Caco-2 (cell line): ENCODE data around the gene NAP1L3. TPM values are rescaled to one million over a fixed set of nuclear protein-coding genes. Genes with fewer than 3 reads are reported as not detected.

Source experiments
- Bru-seq: library from RNA; stranded (reverse); fragments of 400-500 nt; gene quantifications from one replicate; lab custom pipeline; 2021; lab: Mats Ljungman, UMichigan
- BruChase-seq, 2 experiments: library from RNA; stranded (reverse); fragments of 400-500 nt; gene quantifications; one replicate each; lab custom pipeline; 2021; lab: Mats Ljungman, UMichigan
- BruUV-seq: library from RNA; stranded (reverse); fragments of 400-500 nt; replicated peaks from 2 replicates; lab custom pipeline; 2021; lab: Mats Ljungman, UMichigan
- CTCF ChIA-PET: fragments of 300-600 bp; sonication (Branson Sonifier 250); formaldehyde crosslinking; loops from one replicate; lab custom pipeline; 2022; ENCODE audit warnings: antibody characterized with exemption; lab: Charles Lee
- POLR2A ChIA-PET: fragments of 300-600 bp; sonication (Branson Sonifier 250); formaldehyde crosslinking; loops from one replicate; lab custom pipeline; 2022; ENCODE audit warnings: antibody characterized with exemption; lab: Charles Lee
- DNase-seq, 2 experiments: peaks; one replicate each; pipeline versions ENCODE4 v3.0.0 to v3.0.0-alpha.2; 2020 to 2022
- H3K27me3 ChIP-seq: replicated peaks from 2 replicates; pipeline ENCODE4 v1.6.0; 2011; ENCODE audit warnings: low read length; ENCODE audit not compliant: control insufficient read depth, insufficient read depth
- H3K36me3 ChIP-seq: 2 replicates; pipeline ENCODE4 v1.5.1; 2011; ENCODE audit warnings: low read length; ENCODE audit not compliant: control insufficient read depth, insufficient read depth
- H3K4me1 ChIP-seq: fragments of 250-450 bp; sonication (Bioruptor Pico); 2 replicates; pipeline ENCODE4 v1.5.1; 2020; ENCODE audit warnings: mild to moderate bottlenecking
- H3K4me3 ChIP-seq: 2 replicates; pipeline ENCODE4 v1.5.1; 2011; ENCODE audit warnings: low read depth, mild to moderate bottlenecking, control low read depth, low read length
- H3K9me3 ChIP-seq: fragments of 250-450 bp; sonication (Bioruptor Pico); 2 replicates; pipeline ENCODE4 v1.5.1; 2020; ENCODE audit warnings: mild to moderate bottlenecking, moderate library complexity
- H3K27ac Mint-ChIP-seq: one replicate; pipeline ENCODE4 v1.8.0; 2022; ENCODE audit warnings: mixed read lengths; ENCODE audit not compliant: unreplicated experiment
- H3K27me3 Mint-ChIP-seq: one replicate; pipeline ENCODE4 v1.8.0; 2022; ENCODE audit warnings: mixed read lengths; ENCODE audit not compliant: insufficient read depth, unreplicated experiment
- H3K36me3 Mint-ChIP-seq: one replicate; pipeline ENCODE4 v1.8.0; 2022; ENCODE audit warnings: mild to moderate bottlenecking, mixed read lengths; ENCODE audit not compliant: insufficient read depth, unreplicated experiment
- H3K4me1 Mint-ChIP-seq: one replicate; pipeline ENCODE4 v1.8.0; 2022; ENCODE audit warnings: low read depth, mixed read lengths; ENCODE audit not compliant: unreplicated experiment
- H3K4me3 Mint-ChIP-seq: one replicate; pipeline ENCODE4 v1.8.0; 2022; ENCODE audit warnings: mild to moderate bottlenecking, moderate library complexity, mixed read lengths; ENCODE audit not compliant: unreplicated experiment
- H3K9me3 Mint-ChIP-seq: one replicate; pipeline ENCODE4 v1.8.0; 2022; ENCODE audit warnings: mixed read lengths; ENCODE audit not compliant: unreplicated experiment
- intact Hi-C: fragments of 100-400 bp; cut with micrococcal nuclease; formaldehyde crosslinking; loops from one replicate; pipeline ENCODE4 v1.10.0; 2022; ENCODE audit not compliant: unreplicated experiment
- long read RNA-seq: library from polyadenylated mRNA; stranded (forward); transcript quantifications from one replicate; pipeline ENCODE4 v2.0.0, GENCODE V29; 2022
- total RNA-seq: library from RNA; stranded (reverse); gene quantifications from 2 replicates; pipeline ENCODE4 v1.2.3, GENCODE V29; 2022
- TF ChIP-seq, protein P1 (sequence below), 2 experiments: fragments of 200-600 bp in 1 of 2; IDR thresholded peaks; 1 replicate in 1 of 2; 2 replicates in 1 of 2; pipeline versions ENCODE4 v1.5.1 to v1.8.0; 2011 to 2022; ENCODE audit warnings: antibody characterized with exemption in 1 of 2, control low read depth in 1 of 2, inconsistent platforms in 1 of 2, low read depth in 1 of 2, low read length in 1 of 2, mild to moderate bottlenecking in 1 of 2, moderate library complexity in 1 of 2; ENCODE audit not compliant: insufficient read depth in 1 of 2, severe bottlenecking in 1 of 2, unreplicated experiment in 1 of 2

The NAP1L3 gene, protein sequence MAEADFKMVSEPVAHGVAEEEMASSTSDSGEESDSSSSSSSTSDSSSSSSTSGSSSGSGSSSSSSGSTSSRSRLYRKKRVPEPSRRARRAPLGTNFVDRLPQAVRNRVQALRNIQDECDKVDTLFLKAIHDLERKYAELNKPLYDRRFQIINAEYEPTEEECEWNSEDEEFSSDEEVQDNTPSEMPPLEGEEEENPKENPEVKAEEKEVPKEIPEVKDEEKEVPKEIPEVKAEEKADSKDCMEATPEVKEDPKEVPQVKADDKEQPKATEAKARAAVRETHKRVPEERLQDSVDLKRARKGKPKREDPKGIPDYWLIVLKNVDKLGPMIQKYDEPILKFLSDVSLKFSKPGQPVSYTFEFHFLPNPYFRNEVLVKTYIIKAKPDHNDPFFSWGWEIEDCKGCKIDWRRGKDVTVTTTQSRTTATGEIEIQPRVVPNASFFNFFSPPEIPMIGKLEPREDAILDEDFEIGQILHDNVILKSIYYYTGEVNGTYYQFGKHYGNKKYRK
- total RNA-seq (not detected in 2 replicates), Bru-seq, nascent RNA (not detected), BruChase-seq, experiment 1, labeled RNA remaining after a 2-hour chase (not detected), BruChase-seq, experiment 2, labeled RNA remaining after a 6-hour chase (not detected)
- long read RNA-seq: 0 reads

DNA sequence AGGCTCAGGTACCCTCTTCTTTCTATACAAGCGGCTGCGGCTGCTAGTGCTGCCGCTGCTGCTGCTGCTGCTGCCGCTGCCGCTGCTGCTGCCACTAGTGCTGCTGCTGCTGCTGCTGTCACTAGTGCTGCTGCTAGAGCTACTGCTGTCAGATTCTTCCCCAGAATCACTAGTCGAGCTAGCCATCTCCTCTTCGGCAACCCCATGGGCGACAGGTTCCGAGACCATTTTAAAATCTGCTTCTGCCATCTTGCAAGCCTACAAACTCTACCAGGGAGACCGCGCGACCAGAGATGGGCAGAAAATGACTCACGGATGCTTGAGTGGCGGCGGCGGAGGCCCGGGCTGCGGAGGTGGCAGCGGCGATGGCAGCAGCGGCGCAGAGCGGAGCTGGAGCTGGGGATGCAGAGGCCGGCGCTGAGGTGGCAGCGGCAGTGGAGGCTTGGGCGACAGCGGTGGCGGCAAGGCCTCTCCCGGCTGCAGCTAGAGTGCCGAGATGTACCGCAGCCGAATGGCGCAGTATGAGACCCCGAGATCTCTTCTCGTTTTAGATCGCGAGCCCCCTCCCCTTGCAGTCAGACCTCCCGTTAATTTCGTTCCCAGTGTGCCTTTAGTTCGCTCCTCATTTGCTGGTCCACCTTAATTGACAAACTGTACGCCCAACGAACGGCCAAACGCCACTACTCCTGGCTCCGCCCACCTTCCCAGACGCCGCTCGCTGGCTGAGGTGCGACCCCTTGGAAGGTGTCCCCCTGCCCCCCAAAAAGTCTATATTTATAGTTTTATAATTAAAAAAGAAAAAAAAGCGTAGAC is at the start of gene NAP1L3:
TSS of gene NAP1L3 (minus strand) at position 523 of the 813 bp plus-strand sequence. CDS start at position 249, 274 bp downstream.
- BruUV-seq: no TSS peak
- Histone ChIP-seq H3K9me3 (no peaks in the 10 kb centered on the region), H3K36me3 (no peaks in the 10 kb centered on the region), H3K4me1 (no peaks in the 10 kb centered on the region), H3K4me3 (no peak within 1 kb of the TSS), H3K27me3 (no peaks in the 10 kb centered on the region)
- intact Hi-C loops: no loop called here
- no peak for DNase-seq
- H3K4me3 Mint-ChIP-seq: no peak within 1 kb of the TSS
- ChIA-PET POLR2A (no interaction called here), CTCF (no interaction called here)
- H3K4me1 Mint-ChIP-seq: no peaks in the 10 kb centered on the region
- H3K27ac Mint-ChIP-seq: no peak within 1 kb of the TSS
- H3K27me3 Mint-ChIP-seq: peaks cover 3% of the 10 kb centered on the region
- H3K9me3 Mint-ChIP-seq: no peaks in the 10 kb centered on the region
- TF ChIP-seq, protein P1, sequence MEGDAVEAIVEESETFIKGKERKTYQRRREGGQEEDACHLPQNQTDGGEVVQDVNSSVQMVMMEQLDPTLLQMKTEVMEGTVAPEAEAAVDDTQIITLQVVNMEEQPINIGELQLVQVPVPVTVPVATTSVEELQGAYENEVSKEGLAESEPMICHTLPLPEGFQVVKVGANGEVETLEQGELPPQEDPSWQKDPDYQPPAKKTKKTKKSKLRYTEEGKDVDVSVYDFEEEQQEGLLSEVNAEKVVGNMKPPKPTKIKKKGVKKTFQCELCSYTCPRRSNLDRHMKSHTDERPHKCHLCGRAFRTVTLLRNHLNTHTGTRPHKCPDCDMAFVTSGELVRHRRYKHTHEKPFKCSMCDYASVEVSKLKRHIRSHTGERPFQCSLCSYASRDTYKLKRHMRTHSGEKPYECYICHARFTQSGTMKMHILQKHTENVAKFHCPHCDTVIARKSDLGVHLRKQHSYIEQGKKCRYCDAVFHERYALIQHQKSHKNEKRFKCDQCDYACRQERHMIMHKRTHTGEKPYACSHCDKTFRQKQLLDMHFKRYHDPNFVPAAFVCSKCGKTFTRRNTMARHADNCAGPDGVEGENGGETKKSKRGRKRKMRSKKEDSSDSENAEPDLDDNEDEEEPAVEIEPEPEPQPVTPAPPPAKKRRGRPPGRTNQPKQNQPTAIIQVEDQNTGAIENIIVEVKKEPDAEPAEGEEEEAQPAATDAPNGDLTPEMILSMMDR (IDR thresholded peaks at IDR 0.05; ENCODE audit: insufficient read depth in 1 of 2, low read depth in 1 of 2, low read length in 1 of 2, severe bottlenecking in 1 of 2, unreplicated experiment in 1 of 2): no peak
- no peaks in the 10 kb centered on the region for H3K36me3 Mint-ChIP-seq

DNA sequence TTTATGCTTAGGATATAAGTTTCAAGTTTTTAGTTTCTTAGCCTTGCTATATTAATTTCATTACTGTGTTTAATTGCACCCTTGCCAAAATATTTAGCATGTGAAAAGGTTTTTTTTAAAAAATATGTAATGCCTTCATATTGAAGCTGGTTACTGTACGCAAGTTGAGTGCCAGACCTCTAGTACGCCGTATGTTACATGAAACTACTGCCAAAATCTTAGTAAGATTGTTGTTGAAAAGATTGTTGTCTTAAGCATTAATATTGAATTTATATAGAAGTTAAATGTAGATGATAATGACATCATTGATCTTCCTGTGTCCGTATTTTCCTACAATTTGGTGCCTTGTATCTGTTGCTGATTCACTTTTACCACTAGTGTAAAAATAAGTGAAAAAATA is 37.7 kb upstream of the NAP1L3 start:
- no peaks in the 10 kb centered on the region for H3K9me3 Mint-ChIP-seq
- no peaks in the 10 kb centered on the region for H3K36me3 Mint-ChIP-seq
- Histone ChIP-seq H3K36me3 (no peaks in the 10 kb centered on the region), H3K9me3 (no peaks in the 10 kb centered on the region), H3K27me3 (no peaks in the 10 kb centered on the region), H3K4me3 (no peak overlapping the region), H3K4me1 (no peaks in the 10 kb centered on the region)
- no peak overlapping the region for H3K27ac Mint-ChIP-seq
- TF ChIP-seq, protein P1 (IDR thresholded peaks at IDR 0.05; ENCODE audit: insufficient read depth in 1 of 2, low read depth in 1 of 2, low read length in 1 of 2, severe bottlenecking in 1 of 2, unreplicated experiment in 1 of 2): no peak
- ChIA-PET POLR2A (no interaction called here), CTCF (no interaction called here)
- H3K27me3 Mint-ChIP-seq: peaks cover 3% of the 10 kb centered on the region
- no TSS peak for BruUV-seq
- H3K4me3 Mint-ChIP-seq: no peak overlapping the region
- intact Hi-C loops: no loop called here
- DNase-seq: no peak
- no peaks in the 10 kb centered on the region for H3K4me1 Mint-ChIP-seq

DNA sequence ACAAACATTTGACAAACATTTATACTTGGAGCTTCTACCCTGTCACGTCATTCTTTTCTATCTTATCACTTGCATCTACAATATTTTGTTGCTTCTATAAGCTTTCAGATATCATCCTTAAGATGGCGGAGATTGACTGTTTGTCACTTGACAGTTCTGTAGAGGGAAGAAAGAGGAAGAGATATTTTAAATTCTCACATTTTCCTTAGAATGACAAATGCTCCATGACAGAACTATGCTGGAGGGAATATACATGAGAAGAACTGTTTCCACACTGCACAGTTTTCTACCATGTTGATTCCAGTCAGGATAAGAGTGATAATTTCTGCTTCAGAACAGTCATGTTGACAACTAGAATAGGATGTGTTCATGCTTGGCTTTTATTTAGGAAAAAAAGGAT is 30.3 kb upstream of the NAP1L3 start:
- no peaks in the 10 kb centered on the region for H3K27me3 ChIP-seq
- H3K27ac Mint-ChIP-seq: no peak overlapping the region
- ChIA-PET POLR2A (no interaction called here), CTCF (no interaction called here)
- TF ChIP-seq, protein P1 (IDR thresholded peaks at IDR 0.05; ENCODE audit: insufficient read depth in 1 of 2, low read depth in 1 of 2, low read length in 1 of 2, severe bottlenecking in 1 of 2, unreplicated experiment in 1 of 2): no peak
- no peak overlapping the region for H3K4me3 ChIP-seq
- H3K9me3 Mint-ChIP-seq: no peaks in the 10 kb centered on the region
- H3K4me1 ChIP-seq: no peaks in the 10 kb centered on the region
- no peaks in the 10 kb centered on the region for H3K36me3 ChIP-seq
- H3K9me3 ChIP-seq: no peaks in the 10 kb centered on the region
- intact Hi-C loops: no loop called here
- no peaks in the 10 kb centered on the region for H3K27me3 Mint-ChIP-seq
- H3K36me3 Mint-ChIP-seq: no peaks in the 10 kb centered on the region
- no peaks in the 10 kb centered on the region for H3K4me1 Mint-ChIP-seq
- DNase-seq: no peak
- no TSS peak for BruUV-seq
- H3K4me3 Mint-ChIP-seq: no peak overlapping the region
